NCI-H2029 treated with DMSO at 0.1 percent for 48 hours (cell line): Measurements from ENCODE around the gene ZFYVE28.
"Not testable (repeated sequence)": the region's sequence is repeated elsewhere in the genome, so short reads cannot be mapped to it uniquely, and the experiment has no call there.

Experiments
- DNase-seq: peaks from one replicate; lab custom pipeline; 2025; lab: John Stamatoyannopoulos, UW

Gene ZFYVE28

GRCh38 chr4:2286904-2287593 is 131.4 kb downstream of the ZFYVE28 start:
- no peak for DNase-seq

- DNase-seq = no peak
Observed at GRCh38 chr4:2285613-2286381, 132.6 kb downstream of the ZFYVE28 start.

GRCh38 chr4:2284934-2285612 is 133.4 kb downstream of the ZFYVE28 start:
- DNase-seq = no peak

- DNase-seq = no peak
Observed at GRCh38 chr4:2284161-2284933, 134.1 kb downstream of the ZFYVE28 start.

GRCh38 chr4:2283199-2283711 is 135.2 kb downstream of the ZFYVE28 start:
- DNase-seq = no peak

GRCh38 chr4:2281575-2282343 is 136.7 kb downstream of the ZFYVE28 start:
- no peak for DNase-seq

- DNase-seq = no peak
Observed at GRCh38 chr4:2280531-2281300, 137.7 kb downstream of the ZFYVE28 start.

- DNase-seq = no peak
Observed at GRCh38 chr4:2277956-2278355, 140.5 kb downstream of the ZFYVE28 start.

GRCh38 chr4:2276581-2277325 is 141.7 kb downstream of the ZFYVE28 start:
- DNase-seq = no peak

GRCh38 chr4:2275546-2276251 is 142.7 kb downstream of the ZFYVE28 start:
- no peak for DNase-seq

- not testable (repeated sequence) for DNase-seq
Observed at GRCh38 chr4:2275044-2275397, 143.4 kb downstream of the ZFYVE28 start.

- no peak for DNase-seq
Observed at GRCh38 chr4:2274320-2275043, 144.0 kb downstream of the ZFYVE28 start.

- DNase-seq = no peak
Observed at GRCh38 chr4:2273657-2274319, 144.7 kb downstream of the ZFYVE28 start.

- no peak for DNase-seq
Observed at GRCh38 chr4:2273221-2273620, 145.2 kb downstream of the ZFYVE28 start.

GRCh38 chr4:2272828-2273120 is 145.7 kb downstream of the ZFYVE28 start:
- no peak for DNase-seq

- no peak for DNase-seq
Observed at GRCh38 chr4:2272026-2272827, 146.2 kb downstream of the ZFYVE28 start.
